ENCODE measurements around the gene GALP.

GRCh38 chr19:56217039-56217949 lies 41.5 kb downstream of the GALP start:
- TF ChIP-seq CTCF (IDR thresholded peaks at IDR 0.05) (no peak), POLR2A (IDR thresholded peaks at IDR 0.05) (no peak)

Measured in right lobe of liver (tissue), 4 donors.